IMR-90 (cell line): Measurements from ENCODE around the gene BMP8A. TPM values are rescaled to one million over a fixed set of nuclear protein-coding genes. Genes with fewer than 3 reads are reported as not detected.

Experiments used
- ATAC-seq: fragments of 200-7000 bp; cut with Tn5 transposase; 2 replicates; pipeline ENCODE4 v1.9.1; 2020; ENCODE audit warnings: low read depth, mild to moderate bottlenecking, moderate library complexity
- BruUV-seq: library from RNA; stranded (reverse); fragments of 400-500 nt; replicated peaks from 2 replicates; lab custom pipeline; 2021; lab: Mats Ljungman, UMichigan
- CTCF ChIA-PET: fragments of 300-600 bp; formaldehyde crosslinking; extraction: SDS; loops from one replicate; lab custom pipeline; 2021; ENCODE audit warnings: antibody characterized with exemption; lab: Yijun Ruan, JAX
- POLR2A ChIA-PET: fragments of 300-600 bp; sonication (Branson Sonifier 250); formaldehyde crosslinking; loops from one replicate; lab custom pipeline; 2022; ENCODE audit warnings: antibody characterized with exemption; ENCODE audit not compliant: unreplicated experiment; lab: Charles Lee
- DNase-seq: peaks from one replicate; pipeline ENCODE4 v3.0.0; 2013
- H2AFZ ChIP-seq: replicated peaks from 2 replicates; pipeline ENCODE3; 2013; ENCODE audit warnings: low read length, mild to moderate bottlenecking; ENCODE audit not compliant: poor library complexity
- H2AK5ac ChIP-seq: 2 replicates; pipeline ENCODE4 v1.6.1; 2013; ENCODE audit warnings: low read depth, low read length, inconsistent platforms
- H2AK9ac ChIP-seq: replicated peaks from 2 replicates; pipeline ENCODE3; 2013; ENCODE audit warnings: mild to moderate bottlenecking, low read depth, low read length, moderate library complexity; ENCODE audit not compliant: poor library complexity
- H2BK120ac ChIP-seq: 2 replicates; pipeline ENCODE4 v1.6.1; 2013; ENCODE audit warnings: low read depth, low read length, inconsistent platforms
- H2BK15ac ChIP-seq: 3 replicates; pipeline ENCODE4 v1.6.1; 2013; ENCODE audit warnings: low read depth, low read length, inconsistent platforms
- H2BK20ac ChIP-seq: 2 replicates; pipeline ENCODE4 v1.6.1; 2013; ENCODE audit warnings: low read depth, mild to moderate bottlenecking, inconsistent platforms, low read length, moderate library complexity
- H2BK5ac ChIP-seq: 2 replicates; pipeline ENCODE4 v1.6.1; 2013; ENCODE audit warnings: mild to moderate bottlenecking, low read depth, low read length, inconsistent platforms; ENCODE audit not compliant: poor library complexity, severe bottlenecking
- H3K14ac ChIP-seq: replicated peaks from 2 replicates; pipeline ENCODE4 v1.6.1; 2013; ENCODE audit warnings: low read depth, low read length, inconsistent platforms
- H3K18ac ChIP-seq: 2 replicates; pipeline ENCODE4 v1.6.1; 2013; ENCODE audit warnings: low read depth, low read length, control low read depth
- H3K23ac ChIP-seq: 2 replicates; pipeline ENCODE4 v1.6.1; 2013; ENCODE audit warnings: low read depth, low read length, inconsistent platforms
- H3K27ac ChIP-seq: 2 replicates; pipeline ENCODE4 v1.5.1; 2013; ENCODE audit warnings: mild to moderate bottlenecking, control low read depth, low read length; ENCODE audit not compliant: insufficient read depth
- H3K27me3 ChIP-seq: 2 replicates; pipeline ENCODE4 v1.6.1; 2013; ENCODE audit warnings: low read length; ENCODE audit not compliant: control insufficient read depth, insufficient read depth
- H3K36me3 ChIP-seq: 2 replicates; pipeline ENCODE4 v1.6.1; 2013; ENCODE audit warnings: low read length, mixed read lengths; ENCODE audit not compliant: control insufficient read depth, insufficient read depth
- H3K4ac ChIP-seq: 2 replicates; pipeline ENCODE4 v1.6.1; 2013; ENCODE audit warnings: low read depth, low read length, inconsistent platforms
- H3K4me1 ChIP-seq: 2 replicates; pipeline ENCODE4 v1.6.1; 2013; ENCODE audit warnings: low read length, mixed read lengths; ENCODE audit not compliant: control insufficient read depth, insufficient read depth
- H3K4me2 ChIP-seq: 2 replicates; pipeline ENCODE4 v1.6.1; 2013; ENCODE audit warnings: low read depth, mild to moderate bottlenecking, control low read depth, low read length, moderate library complexity
- H3K4me3 ChIP-seq: 2 replicates; pipeline ENCODE4 v1.5.1; 2013; ENCODE audit warnings: low read depth, mild to moderate bottlenecking, control low read depth, low read length, moderate library complexity; ENCODE audit not compliant: insufficient read depth
- H3K56ac ChIP-seq: 2 replicates; pipeline ENCODE4 v1.6.1; 2013; ENCODE audit warnings: low read length, inconsistent platforms; ENCODE audit not compliant: insufficient read depth; ENCODE audit errors: extremely low read depth
- H3K79me1 ChIP-seq, 2 experiments: 2 replicates each; pipeline ENCODE4 v1.6.1; 2013; ENCODE audit warnings: low read length in 2 of 2, inconsistent platforms in 1 of 2, low read depth in 1 of 2
- H3K9ac ChIP-seq: 2 replicates; pipeline ENCODE4 v1.6.1; 2013; ENCODE audit warnings: low read depth, low read length, control low read depth
- H3K9me1 ChIP-seq: 2 replicates; pipeline ENCODE4 v1.6.1; 2013; ENCODE audit warnings: low read length, inconsistent platforms; ENCODE audit not compliant: insufficient read depth
- H3K9me3 ChIP-seq: 2 replicates; pipeline ENCODE4 v1.6.1; 2013; ENCODE audit warnings: low read length; ENCODE audit not compliant: control insufficient read depth, insufficient read depth
- H4K20me1 ChIP-seq: 2 replicates; pipeline ENCODE4 v1.6.1; 2013; ENCODE audit warnings: low read length, inconsistent platforms; ENCODE audit not compliant: insufficient read depth
- H4K5ac ChIP-seq: 2 replicates; pipeline ENCODE4 v1.6.1; 2013; ENCODE audit warnings: mild to moderate bottlenecking, low read depth, low read length, control low read depth
- H4K8ac ChIP-seq, 2 experiments: 2 replicates each; pipeline ENCODE4 v1.6.1; 2013; ENCODE audit warnings: low read depth in 2 of 2, low read length in 2 of 2, control low read depth in 1 of 2, inconsistent platforms in 1 of 2
- H4K91ac ChIP-seq: 2 replicates; pipeline ENCODE4 v1.6.1; 2013; ENCODE audit warnings: low read depth, low read length, inconsistent platforms; ENCODE audit not compliant: insufficient read depth
- BHLHE40 ChIP-seq: fragments of 150-350 bp; IDR thresholded peaks from 2 replicates; pipeline ENCODE4 v1.6.1; 2016; ENCODE audit warnings: mild to moderate bottlenecking, low read depth, low read length
- CEBPB ChIP-seq: IDR thresholded peaks from 2 replicates; pipeline ENCODE4 v1.6.1; 2012; ENCODE audit warnings: low read depth, low read length, improper control_type of control experiment
- CHD1 ChIP-seq: IDR thresholded peaks from 2 replicates; pipeline ENCODE4 v1.6.1; 2012; ENCODE audit warnings: low read depth, low read length, improper control_type of control experiment
- CTCF ChIP-seq: conservative IDR thresholded peaks from 2 replicates; pipeline ENCODE4 v1.5.1; 2012; ENCODE audit warnings: mild to moderate bottlenecking, low read depth, low read length, improper control_type of control experiment
- ELK1 ChIP-seq: fragments of 150-350 bp; IDR thresholded peaks from 2 replicates; pipeline ENCODE4 v1.6.1; 2016; ENCODE audit warnings: low read depth, mild to moderate bottlenecking, low read length, moderate library complexity, borderline replicate concordance
- FOS ChIP-seq: fragments of 150-350 bp; IDR thresholded peaks from 2 replicates; pipeline ENCODE4 v1.6.1; 2016; ENCODE audit warnings: low read depth, low read length
- MAFK ChIP-seq: IDR thresholded peaks from 2 replicates; pipeline ENCODE4 v1.6.1; 2012; ENCODE audit warnings: low read depth, low read length, improper control_type of control experiment
- MAZ ChIP-seq: IDR thresholded peaks from 2 replicates; pipeline ENCODE4 v1.6.1; 2012; ENCODE audit warnings: low read depth, mild to moderate bottlenecking, low read length, improper control_type of control experiment, moderate library complexity, borderline replicate concordance
- MXI1 ChIP-seq: IDR thresholded peaks from 2 replicates; pipeline ENCODE4 v1.6.1; 2012; ENCODE audit warnings: low read depth, mild to moderate bottlenecking, low read length, moderate library complexity, borderline replicate concordance
- NFE2L2 ChIP-seq: fragments of 150-350 bp; IDR thresholded peaks from 2 replicates; pipeline ENCODE4 v1.6.1; 2016; ENCODE audit warnings: low read depth, mild to moderate bottlenecking, low read length
- POLR2A ChIP-seq: IDR thresholded peaks from 2 replicates; pipeline ENCODE4 v1.6.1; 2012; ENCODE audit warnings: mild to moderate bottlenecking, low read depth, low read length
- RAD21 ChIP-seq: IDR thresholded peaks from 2 replicates; pipeline ENCODE4 v1.6.1; 2012; ENCODE audit warnings: low read length, improper control_type of control experiment
- RCOR1 ChIP-seq: IDR thresholded peaks from 2 replicates; pipeline ENCODE4 v1.6.1; 2012; ENCODE audit warnings: mild to moderate bottlenecking, low read length, improper control_type of control experiment; ENCODE audit not compliant: insufficient replicate concordance
- RFX5 ChIP-seq: IDR thresholded peaks from 2 replicates; pipeline ENCODE4 v1.8.0; 2012; ENCODE audit warnings: low read depth, mild to moderate bottlenecking, low read length, moderate library complexity
- SMC3 ChIP-seq: fragments of 150-350 bp; IDR thresholded peaks from 2 replicates; pipeline ENCODE4 v1.6.1; 2016; ENCODE audit warnings: low read depth, mild to moderate bottlenecking, antibody characterized with exemption, low read length, moderate library complexity
- USF2 ChIP-seq: fragments of 150-350 bp; IDR thresholded peaks from 2 replicates; pipeline ENCODE4 v1.6.1; 2017; ENCODE audit warnings: mild to moderate bottlenecking, antibody characterized with exemption, low read length, low read depth
- WGBS, 2 experiments: methylation state at CpG; one replicate each; pipeline versions ENCODE4 v1.1.5 to v1.1.7; 2013; ENCODE audit warnings: missing lambda C conversion rate in 2 of 2; ENCODE audit not compliant: insufficient read length in 1 of 2; ENCODE audit errors: extremely low coverage in 2 of 2; 5-methylcytosine and 5-hydroxymethylcytosine counted together
- dilution Hi-C: fragments of 300-500 bp; cut with HindIII; formaldehyde crosslinking; loops from one replicate; pipeline ENCODE4 v1.14.3; 2018; ENCODE audit warnings: low sequenced_read_pairs; ENCODE audit not compliant: unreplicated experiment
- in situ Hi-C: fragments of 300-500 bp; cut with MboI; formaldehyde crosslinking; loops from 3 replicates; pipeline ENCODE4 v1.14.3; 2019; ENCODE audit warnings: low sequenced_read_pairs, inconsistent platforms, mixed read lengths
- intact Hi-C: fragments of 100-400 bp; cut with micrococcal nuclease; formaldehyde crosslinking; loops from 2 replicates; pipeline ENCODE4 v1.10.0; 2022
- polyA plus RNA-seq, 3 experiments: library from polyadenylated mRNA; depleted of rRNA; stranded (reverse); fragments of >200 nt; gene quantifications; 2 replicates each; pipeline ENCODE4 v1.2.3, GENCODE V29; 2012; ENCODE audit warnings: low replicate concordance in 1 of 3
- total RNA-seq: library from RNA; depleted of rRNA; stranded (reverse); fragments of >200 nt; gene quantifications from 2 replicates; pipeline ENCODE4 v1.2.3, GENCODE V29; 2012

The BMP8A gene
- total and polyA plus RNA-seq, 2 of the 4 experiments (the other 2 are of a cell fraction), result not detected

GRCh38 chr1:39567302-39567701 is 75.9 kb downstream of the BMP8A start:
- CTCF ChIA-PET, result no interaction called here
- Histone ChIP-seq H4K8ac (no peak overlapping the region), H2BK20ac (no peak overlapping the region), H3K23ac (no peak overlapping the region), H4K20me1 (peaks cover 62% of the 10 kb centered on the region), H2AK5ac (no peak overlapping the region), H2AFZ (no peak overlapping the region), H2AK9ac (no peak overlapping the region), H4K5ac (no peak overlapping the region), H3K18ac (no peak overlapping the region), H3K4me1 (no peaks in the 10 kb centered on the region), H3K14ac (no peak overlapping the region), H3K36me3 (peaks cover 77% of the 10 kb centered on the region), H3K9ac (no peak overlapping the region), H3K56ac (no peak overlapping the region), H3K4me2 (no peak overlapping the region), H2BK15ac (no peak overlapping the region), H2BK120ac (no peak overlapping the region), H3K4me3 (no peak overlapping the region), H3K79me1 (peaks cover 48 to 63% of the 10 kb centered on the region in 2 experiments), H3K9me3 (no peaks in the 10 kb centered on the region), H3K9me1 (no peaks in the 10 kb centered on the region; the same call in 1 of the 2 replicates), H3K27me3 (no peaks in the 10 kb centered on the region), H3K27ac (no peak overlapping the region), H3K4ac (no peak overlapping the region), H2BK5ac (no peak overlapping the region), H4K91ac (no peak overlapping the region)
- intact Hi-C loops (no loop called here), in situ Hi-C loops (no loop called here), dilution Hi-C loops (no loop called here)
- no peak for ATAC-seq
- TF ChIP-seq CHD1 (no peak), NFE2L2 (no peak), FOS (no peak), POLR2A (no peak), MAFK (no peak), RFX5 (no peak), SMC3 (no peak), ELK1 (no peak), CEBPB (no peak), RCOR1 (no peak), MXI1 (no peak), CTCF (no peak), MAZ (no peak), RAD21 (no peak), USF2 (no peak), BHLHE40 (no peak)
- WGBS, 2 experiments, result no CpG with 5 or more reads among the region's 3 CpGs
- DNase-seq, result no peak
- POLR2A ChIA-PET, result no interaction called here
- BruUV-seq, result no TSS peak
